CD4-positive, alpha-beta T cell treated with Interleukin-6 for 4 hours (primary cell): Measurements from ENCODE around the gene TUSC1.
A peak's percentile ranks its signal among the peaks of the same experiment; 100 is the strongest.
"Not testable (repeated sequence)": the region's sequence is repeated elsewhere in the genome, so short reads cannot be mapped to it uniquely, and the experiment has no call there.

Experiments
- DNase-seq: peaks from one replicate; pipeline ENCODE4 v3.0.0-alpha.2; 2020; ENCODE audit warnings: mixed read lengths

The TUSC1 gene

DNA sequence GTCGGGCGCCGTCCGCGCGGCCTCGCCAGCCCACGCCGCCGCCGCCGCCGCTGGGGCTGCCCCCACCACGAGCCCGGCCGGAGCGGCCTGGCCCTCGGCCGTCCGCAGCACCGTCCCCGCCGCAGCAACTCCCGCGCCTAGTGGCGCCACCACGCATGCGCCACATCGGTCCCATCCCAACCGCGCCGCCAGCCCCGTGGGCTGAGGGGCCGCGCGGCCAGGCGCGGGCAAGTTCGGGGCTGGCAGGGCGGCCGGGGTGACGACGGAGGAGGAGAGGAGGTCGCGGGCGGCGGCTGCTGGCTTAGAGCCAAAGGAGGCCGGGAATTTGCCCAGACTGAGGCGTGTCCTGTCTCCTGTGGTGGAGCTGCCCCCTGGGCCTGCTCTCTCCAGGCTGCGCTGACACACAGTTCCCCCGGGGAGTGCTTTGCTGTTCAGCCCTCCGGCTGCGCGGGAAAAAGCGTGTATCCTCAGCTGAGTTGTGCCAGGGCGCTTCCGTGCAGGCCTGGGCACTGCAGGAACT is at the start of gene TUSC1:
TUSC1 (minus strand) TSS at position 298 of the 520 bp plus-strand sequence; CDS start at position 166, 132 bp downstream.
- DNase-seq = peak; percentile 10

DNA sequence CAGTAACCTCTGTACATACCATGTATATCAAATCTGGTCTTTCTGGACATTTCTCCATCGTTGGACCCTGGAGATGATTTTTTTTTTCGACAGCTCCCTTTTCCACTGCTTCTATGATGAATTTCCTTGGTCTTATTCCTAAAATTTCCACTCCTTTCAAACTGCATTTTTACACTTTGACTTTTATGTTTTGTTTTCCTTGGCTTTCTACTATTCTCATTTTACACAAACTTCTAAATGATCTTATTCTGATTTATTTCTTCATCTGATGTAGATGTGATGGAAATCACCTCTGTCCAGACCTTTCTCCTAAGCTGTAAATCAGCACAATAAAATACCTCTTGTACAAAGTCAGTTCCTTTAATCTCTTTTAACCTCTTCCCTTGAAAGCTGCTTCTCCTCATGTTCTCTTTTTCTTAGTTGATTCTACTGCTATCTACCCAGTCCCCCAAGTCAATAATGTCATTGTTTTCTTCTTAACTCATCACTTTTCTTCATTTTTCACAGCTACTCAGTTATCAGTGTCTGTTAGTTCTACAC is 48.7 kb upstream of the TUSC1 start:
- no peak for DNase-seq

DNA sequence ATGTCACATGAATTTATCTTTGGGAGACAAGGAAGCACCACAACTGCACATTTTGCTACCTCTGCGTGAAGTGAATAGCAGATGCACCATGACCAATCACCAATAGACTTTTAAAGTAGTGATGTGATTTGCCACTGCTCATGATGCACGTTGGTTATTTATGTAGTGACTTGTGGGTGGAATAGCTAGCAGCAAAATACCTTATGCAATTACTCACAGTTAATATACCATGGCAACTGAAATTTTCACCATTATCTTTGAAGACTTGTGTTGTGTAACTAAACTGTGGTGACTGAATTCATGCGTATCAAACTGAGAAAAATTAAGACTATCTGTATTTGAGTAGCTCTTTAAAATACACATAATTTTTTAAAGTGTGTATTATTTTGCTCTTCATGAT is 46.2 kb upstream of the TUSC1 start:
- DNase-seq = no peak

DNA sequence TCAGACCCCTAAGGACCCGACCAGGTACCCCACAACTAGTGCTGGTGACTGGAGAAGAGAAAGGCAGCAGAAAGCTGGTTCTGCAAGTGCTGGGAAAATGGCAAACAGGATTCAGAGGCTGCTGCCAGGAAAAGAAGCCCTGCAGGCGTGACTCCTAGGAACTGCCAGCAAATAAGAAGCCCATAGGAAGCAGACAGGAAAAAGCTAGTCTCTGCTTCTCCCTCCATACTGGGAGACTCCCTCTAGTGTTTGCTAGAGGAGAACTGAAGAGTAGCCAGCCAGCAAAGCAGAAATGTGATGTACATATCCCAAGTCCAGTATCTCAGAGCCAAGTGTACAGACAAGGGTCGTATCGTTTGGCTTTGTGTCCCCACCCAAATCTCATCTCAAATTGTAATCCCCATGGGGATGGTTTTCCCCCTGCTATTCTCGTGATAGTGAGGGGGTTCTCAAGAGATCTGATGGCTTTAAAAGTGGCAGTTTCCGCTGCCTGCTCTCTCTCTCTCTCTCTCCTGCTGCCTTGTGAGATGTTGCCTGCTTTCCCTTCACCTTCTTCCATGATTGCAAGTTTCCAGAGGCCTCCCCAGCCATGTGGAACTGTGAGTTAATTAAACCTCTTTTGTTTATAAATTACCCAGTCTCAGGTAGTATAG is 38.1 kb upstream of the TUSC1 start:
- no peak for DNase-seq

DNA sequence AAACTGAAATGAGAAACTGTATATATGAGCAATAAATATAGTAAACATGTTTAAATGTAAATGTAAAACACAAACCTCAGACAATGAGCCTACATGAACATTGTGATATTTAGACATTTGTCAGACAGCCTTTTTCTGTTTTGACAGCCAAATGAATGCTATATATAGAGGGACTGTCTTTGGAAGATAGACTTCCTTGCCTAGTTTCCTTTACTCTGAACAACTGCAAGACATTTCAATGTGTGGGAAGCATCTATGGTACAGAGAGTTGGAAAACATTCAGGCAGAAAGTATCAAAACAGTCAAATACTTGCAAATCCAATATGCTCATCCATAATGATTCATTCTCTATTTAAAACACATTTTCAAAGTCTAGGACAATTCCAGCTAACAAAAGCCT is 31.7 kb upstream of the TUSC1 start:
- DNase-seq = no peak

DNA sequence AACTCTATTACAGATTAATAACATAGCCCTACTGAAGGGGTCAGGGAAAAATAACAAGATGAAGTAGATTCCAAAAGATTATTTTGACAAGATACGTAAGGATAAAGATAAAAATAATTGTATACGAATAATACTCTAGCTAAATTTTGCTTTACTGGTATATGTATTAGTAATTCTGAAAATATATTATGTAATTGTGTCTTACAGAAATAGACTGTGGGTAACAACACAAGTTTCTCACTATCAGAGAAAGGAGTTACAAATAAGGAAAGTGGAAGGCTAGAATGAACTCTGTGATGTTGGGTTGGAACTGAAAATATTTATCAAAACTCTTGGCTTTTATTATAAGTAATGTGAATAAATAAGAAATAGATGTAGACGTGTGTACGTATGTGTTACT is 26.6 kb upstream of the TUSC1 start:
- no peak for DNase-seq

DNA sequence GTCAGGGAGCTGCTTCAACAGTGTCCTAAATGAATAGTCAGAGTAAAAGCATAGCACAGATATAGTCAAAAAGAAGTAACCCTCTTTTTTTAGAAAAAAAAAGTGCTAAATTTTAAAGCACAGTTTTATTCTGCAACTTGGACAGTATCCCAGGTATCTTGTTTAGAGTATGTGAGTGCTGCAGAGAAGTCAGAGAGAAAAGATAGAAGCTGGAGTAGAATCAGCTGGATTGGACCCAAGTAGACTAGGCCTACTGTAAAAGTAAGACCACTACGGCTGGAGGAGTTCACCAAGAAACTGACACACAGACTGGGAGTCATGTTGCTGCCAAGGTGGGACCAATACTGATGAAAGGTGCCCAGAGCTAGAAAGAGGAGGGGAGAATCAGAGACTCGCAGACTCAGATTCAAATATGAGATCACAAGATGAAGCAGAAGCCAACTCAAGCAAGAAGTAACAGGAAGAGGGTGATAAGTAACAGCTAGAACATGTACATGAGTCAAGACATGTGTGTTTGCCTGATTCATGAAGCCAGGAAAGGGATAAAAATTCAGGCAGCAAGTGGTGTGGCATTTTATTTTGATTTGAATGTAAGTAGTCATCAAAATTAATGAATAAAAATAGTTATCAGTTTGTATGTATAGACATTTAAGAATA is 25.6 kb upstream of the TUSC1 start:
- DNase-seq = no peak

DNA sequence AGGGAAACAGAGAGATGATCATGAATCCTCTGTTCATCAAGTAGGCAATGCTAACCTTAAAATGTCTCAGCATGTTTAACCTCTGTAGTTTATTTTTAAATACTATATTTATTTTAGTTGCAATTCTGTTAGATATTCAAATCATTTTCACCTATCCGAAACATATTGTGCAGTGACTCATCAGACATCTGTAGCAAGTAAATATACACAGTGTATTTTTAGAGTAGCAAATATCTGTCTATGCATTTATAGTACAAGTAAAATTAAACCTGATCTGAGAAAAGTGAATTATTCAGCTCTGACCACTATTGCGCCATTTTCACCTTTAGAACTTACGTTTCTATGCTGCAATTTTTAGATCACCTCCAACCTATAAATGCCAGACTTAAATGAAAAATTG is 24.3 kb upstream of the TUSC1 start:
- DNase-seq = no peak

DNA sequence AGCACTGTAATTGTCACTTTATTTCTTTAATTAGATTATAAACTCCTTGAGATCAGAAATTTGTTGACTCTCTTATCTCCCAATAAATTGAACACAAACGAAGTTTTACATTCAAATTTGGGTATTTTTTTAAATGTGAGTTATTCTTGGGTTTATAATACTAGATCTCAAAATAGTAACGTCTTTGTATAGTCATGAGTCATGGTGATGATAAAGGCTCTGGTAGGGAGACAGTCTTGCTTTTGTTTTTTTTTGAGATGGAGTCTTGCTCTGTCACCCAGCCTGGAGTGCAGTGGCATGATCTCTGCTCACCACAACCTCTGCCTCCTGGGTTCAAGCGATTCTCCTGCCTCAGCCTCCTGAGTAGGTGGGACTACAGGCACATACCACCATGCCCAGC is 22.7 kb upstream of the TUSC1 start:
- not testable (repeated sequence) for DNase-seq

DNA sequence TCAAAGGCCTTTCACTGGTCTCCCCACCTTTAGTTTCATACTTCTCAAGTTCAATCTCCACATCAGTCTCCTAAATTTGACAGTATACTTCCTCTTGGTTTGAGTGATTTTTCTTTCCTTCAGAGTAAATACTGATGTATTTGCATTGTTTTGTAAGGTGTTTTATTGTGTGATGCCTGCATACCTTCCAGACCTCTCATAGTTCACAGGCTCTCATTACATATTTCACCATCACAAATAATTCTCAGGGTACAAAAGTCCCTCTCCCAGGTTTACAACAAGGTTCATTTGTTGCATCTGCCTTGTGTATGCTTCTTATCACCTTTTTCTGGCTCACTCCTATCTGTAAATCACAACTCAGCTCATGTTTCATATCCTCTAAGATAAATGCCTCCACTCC is 22.2 kb upstream of the TUSC1 start:
- no peak for DNase-seq

DNA sequence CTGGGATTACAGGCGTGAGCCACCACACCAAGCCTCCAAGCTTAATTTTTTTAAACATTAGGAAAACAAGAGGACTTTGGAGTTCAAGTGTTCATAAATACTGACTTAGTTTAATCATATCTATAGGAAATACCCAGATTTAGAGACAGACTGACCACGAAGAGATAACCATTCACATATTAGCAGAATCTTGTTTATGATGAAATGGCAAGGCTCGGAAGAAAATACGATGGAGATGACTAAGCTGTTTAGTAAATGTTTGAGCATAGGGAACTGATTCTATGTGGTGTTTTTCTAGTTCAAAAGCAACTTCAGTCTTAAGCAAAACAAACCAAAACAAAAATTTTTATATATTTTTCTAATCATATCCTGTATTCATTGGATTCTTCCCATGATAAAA is 13.5 kb upstream of the TUSC1 start:
- DNase-seq = no peak

DNA sequence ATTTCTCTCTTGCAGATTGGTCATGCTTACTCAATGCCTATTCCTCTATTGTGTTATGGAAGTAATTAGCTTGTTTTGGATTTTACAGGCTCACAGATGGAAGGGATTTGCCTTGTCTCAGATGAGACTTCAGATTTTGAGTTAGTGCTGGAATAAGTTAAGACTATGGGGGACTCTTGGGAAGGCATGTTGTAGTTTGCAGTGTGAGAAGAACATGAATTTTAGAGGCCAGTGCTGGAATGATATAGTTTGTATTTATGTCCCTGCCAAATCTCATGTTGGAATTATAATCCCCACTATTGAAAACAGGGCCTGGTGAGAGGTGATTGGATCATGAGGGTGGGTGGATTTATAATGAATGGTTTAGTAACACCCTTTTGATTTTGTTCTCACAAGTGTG is 6.1 kb upstream of the TUSC1 start:
- no peak for DNase-seq

DNA sequence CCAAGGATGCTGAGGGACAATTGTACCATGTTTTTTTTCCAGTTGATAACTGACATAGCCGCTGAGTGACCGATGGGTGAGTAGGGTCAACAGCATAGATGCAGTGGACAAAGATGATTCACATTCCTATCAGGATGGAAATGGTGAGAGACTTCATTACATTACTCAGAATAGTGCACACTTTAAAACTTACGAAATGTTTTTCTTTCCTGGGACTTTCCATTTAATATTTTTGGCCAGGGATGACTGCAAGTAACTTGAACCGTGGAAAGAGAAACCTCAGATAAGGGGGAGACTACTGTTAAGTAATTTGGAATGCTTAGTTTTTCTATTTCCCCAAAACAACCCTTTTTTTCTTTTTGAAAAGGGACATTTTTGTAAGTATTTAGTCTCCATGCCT is 3.0 kb upstream of the TUSC1 start:
- no peak for DNase-seq

DNA sequence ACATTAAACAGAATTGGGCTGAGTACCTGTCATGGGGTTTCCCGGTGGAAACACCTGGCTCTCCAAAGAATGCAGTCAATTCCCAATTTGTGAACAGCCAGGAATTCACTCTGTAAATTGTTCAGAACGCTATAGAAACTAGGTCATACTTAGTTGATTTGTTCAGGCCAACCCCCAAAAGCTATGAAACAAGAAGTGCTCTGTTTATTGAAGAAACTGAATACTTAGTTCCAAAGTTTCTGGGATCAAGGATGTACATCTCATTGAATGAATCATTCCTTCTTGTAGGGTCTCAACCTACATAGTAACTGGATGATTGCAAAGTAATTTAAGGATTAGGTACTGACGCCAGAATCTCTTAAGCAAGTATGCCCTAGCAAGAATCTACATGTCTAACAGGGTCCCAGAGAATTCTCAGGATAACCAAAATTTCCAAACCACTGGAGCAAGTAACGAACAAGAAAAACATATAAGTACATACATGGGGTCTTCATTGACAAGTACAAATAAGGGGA is 659 bp upstream of the TUSC1 start:
- no peak for DNase-seq

DNA sequence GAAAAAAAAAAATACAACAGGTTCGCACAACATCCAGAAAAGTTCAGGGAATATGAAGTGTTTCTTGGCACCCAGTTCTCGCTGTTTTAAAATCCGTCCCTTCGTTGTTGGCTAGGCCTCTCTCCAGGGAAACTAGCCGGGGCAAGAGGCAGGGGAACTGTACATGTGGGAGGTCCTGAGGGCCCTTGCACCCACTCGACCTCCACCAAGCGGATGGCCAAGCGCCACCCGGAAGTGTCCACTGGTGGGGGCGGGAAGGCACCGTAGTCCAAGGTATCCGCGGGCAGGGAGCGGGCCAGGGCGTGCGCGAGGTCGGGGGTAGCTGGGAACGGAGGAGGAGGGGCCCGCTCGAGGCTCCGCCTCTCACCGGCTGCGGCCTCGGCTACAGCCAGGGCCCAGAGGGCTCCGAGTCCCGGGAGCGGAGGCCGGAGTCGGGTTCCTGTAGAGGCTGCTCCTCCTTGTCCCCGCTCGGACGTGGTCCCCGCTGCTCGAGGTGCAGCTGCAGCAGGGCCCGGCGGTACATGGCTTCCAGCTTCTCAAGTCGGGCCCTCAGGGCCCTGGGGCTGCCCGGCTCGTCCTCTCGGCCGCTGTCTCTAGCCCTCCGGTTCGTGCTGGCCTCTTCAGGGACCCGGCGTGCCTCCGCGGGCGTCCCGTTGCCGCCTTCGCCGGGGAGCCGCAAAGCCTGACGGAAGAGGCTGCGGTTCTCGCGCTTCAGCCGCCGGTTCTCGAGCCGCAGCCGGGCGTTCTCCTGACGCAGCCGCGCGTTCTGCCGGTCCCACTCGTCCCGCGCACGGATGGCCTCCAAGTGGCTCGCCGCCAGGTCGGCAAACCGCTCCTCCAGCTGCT is 720 bp downstream of the TUSC1 start:
- DNase-seq = peak; percentile 5

DNA sequence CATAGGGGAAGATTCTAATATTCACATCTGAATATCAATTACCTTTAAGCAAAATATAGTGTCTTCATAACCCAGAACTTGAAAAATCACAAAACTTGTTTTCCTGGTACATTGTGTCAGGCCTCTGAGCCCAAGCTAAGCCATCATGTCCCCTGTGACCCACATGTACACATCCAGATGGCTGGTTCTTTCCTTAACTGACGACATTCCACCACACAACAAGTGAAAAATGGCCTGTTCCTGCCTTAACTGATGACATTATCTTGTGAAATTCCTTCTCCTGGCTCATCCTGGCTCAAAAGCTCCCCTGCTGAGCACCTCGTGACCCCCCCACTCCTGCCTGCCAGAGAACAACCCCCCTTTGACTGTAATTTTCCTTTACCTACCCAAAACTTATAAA is 2.4 kb downstream of the TUSC1 start:
- DNase-seq = not testable (repeated sequence)

DNA sequence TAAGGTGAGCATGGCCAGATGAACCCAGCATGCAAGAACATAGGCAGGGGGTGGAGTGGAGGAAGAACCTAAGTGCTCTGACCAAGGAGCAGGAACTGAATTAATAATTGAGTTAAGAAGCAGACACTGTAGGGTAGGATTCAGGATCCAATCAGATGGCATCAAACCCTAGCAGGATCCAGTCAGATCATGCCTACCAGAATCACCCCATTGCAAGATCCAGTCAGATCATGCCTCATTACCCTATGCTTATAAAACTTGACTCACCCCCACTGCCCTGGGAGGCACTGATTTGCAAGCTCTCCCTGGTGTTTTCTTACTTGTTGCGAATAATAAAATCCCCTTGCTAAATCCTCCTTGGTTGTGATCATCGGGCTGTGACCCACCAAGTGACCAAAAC is 19.7 kb downstream of the TUSC1 start:
- DNase-seq = no peak

DNA sequence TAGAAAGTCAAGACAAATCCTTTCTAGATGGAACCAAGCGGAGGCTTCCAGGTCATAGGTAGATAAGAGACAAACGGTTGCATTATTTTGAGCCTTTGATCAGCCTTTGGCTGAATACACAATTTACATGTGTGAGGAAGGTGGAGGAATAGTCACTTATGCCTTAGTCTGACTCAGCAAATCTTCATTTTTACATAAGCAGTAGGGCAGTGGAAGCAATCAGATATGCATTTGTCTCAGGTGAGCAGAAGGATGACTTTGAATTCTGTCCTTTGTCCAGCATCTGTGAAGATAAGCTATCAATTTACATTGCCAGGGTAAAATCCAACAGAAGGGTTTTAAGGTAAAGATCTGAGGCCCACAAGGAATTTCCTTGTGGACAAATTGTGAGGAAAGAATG is 23.8 kb downstream of the TUSC1 start:
- no peak for DNase-seq

DNA sequence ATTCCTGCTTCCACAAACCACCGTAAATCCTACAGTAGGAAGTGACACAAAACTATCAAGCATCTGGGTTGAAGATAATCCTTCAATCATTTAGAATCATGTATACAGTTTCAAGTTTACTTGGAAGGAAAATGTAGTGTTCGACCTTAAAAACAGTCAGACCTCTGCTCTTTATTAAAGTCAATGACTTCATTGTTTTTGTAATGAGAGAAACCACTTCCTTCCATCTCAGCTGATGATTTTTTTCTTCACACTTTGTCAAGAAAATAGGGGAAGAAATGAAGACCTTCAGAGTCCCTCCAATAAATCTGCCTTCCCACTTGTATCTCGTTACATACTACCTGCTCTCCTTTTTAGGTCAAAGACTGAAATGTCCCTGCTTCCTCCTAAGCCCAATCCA is 30.1 kb downstream of the TUSC1 start:
- no peak for DNase-seq

DNA sequence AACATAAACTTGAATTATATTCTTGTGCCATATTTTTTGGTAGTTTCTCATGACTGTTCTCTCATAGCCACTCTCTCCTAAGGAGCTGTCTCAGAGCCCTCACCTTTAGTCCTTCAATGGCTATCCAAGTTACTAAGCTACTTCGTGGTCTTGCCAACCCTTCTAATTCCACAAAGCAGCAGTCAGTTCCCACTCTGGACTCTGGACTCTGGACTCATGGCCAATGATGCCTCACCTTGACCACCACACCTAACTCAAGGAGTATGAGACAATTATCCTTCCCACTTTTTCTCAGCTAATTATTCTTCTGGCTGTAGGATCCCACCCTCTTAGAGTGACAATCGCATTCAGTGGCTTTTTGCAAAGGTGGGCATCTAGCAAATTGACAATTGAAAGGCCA is 42.2 kb downstream of the TUSC1 start:
- no peak for DNase-seq

DNA sequence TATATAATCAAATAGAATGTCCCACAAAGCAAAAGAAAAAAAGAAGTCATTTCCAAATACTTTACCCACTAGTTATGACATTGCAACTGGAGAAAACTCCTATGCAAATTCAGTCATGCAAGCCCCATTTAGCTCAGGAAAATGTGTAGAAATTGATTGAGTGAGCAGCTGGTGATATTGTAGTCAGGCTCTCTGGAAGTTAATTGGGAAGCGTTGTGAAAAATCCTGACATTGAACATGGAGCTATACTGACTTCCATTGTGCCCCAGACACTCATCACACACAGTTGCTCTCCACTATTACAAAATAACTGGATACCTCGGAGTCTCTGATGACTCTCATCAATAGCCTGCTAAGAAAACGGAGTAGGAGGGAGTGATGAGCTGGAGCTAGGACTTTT is 49.0 kb downstream of the TUSC1 start:
- no peak for DNase-seq
